ENCODE measurements around the gene GUK1. TPM values are rescaled to one million over a fixed set of nuclear protein-coding genes. Genes with fewer than 3 reads are reported as not detected.
A peak's percentile ranks its signal among the peaks of the same experiment; 100 is the strongest.

The GUK1 gene
- polyA plus RNA-seq, 1 donor from 2014 or later = 502 TPM

GRCh38 chr1:228108742-228109072 is 31.4 kb upstream of the GUK1 start:
- H3K4me2 ChIP-seq (ENCODE audit: low read length) = peak overlapping the region; percentile 85

More at GRCh38 chr1:228108742-228109072, 31.4 kb upstream of the GUK1 start:
- Histone ChIP-seq H3K79me2 (replicated peaks; ENCODE audit: insufficient read depth, low read length) (peaks cover 18% of the 10 kb centered on the region), H3K9me2 (ENCODE audit: insufficient read depth, low read length) (no peaks in the 10 kb centered on the region), H3K36me3 (ENCODE audit: insufficient read depth, low read length) (no peaks in the 10 kb centered on the region), H2AFZ (ENCODE audit: low read depth, low read length) (peak overlapping the region; percentile 51), H3K9me3 (ENCODE audit: low read length) (no peaks in the 10 kb centered on the region), H4K20me1 (ENCODE audit: insufficient read depth) (no peaks in the 10 kb centered on the region), H3K4me3 (ENCODE audit: low read length) (peak overlapping the region; percentile 82), H3K27me3 (ENCODE audit: insufficient read depth, low read depth, low read length) (no peaks in the 10 kb centered on the region), H3K9ac (ENCODE audit: low read length) (peak overlapping the region; percentile 88), H3F3A (ENCODE audit: insufficient read depth, low read length, poor library complexity, severe bottlenecking) (no peaks in the 10 kb centered on the region), H3K27ac (ENCODE audit: low read length) (peak overlapping the region; percentile 76)
- TF ChIP-seq RAD21 (conservative IDR thresholded peaks at IDR 0.05) = no peak
- no peak for TF ChIP-seq TAF1 (IDR thresholded peaks at IDR 0.05; ENCODE audit: low read depth)
- no peak for TF ChIP-seq EZH2 (IDR thresholded peaks at IDR 0.05; ENCODE audit: borderline replicate concordance, insufficient read depth, low read length, poor library complexity, severe bottlenecking)
- TF ChIP-seq EP300 (conservative IDR thresholded peaks at IDR 0.05; ENCODE audit: poor library complexity, severe bottlenecking) = no peak
- TF ChIP-seq SMC3 (conservative IDR thresholded peaks at IDR 0.05; ENCODE audit: poor library complexity) = no peak
- TF ChIP-seq CTCF (IDR thresholded peaks at IDR 0.05; ENCODE audit: poor library complexity, severe bottlenecking) = no peak
- no peak for TF ChIP-seq REST (IDR thresholded peaks at IDR 0.05; ENCODE audit: borderline replicate concordance)
- no peak for TF ChIP-seq MXI1 (conservative IDR thresholded peaks at IDR 0.05; ENCODE audit: poor library complexity, severe bottlenecking)
- no peak for TF ChIP-seq POLR2AphosphoS5 (IDR thresholded peaks at IDR 0.05)
